Measurements from ENCODE around the gene CTSH.
"Not testable (repeated sequence)": the region's sequence is repeated elsewhere in the genome, so short reads cannot be mapped to it uniquely, and the experiment has no call there.

CTSH gene

DNA sequence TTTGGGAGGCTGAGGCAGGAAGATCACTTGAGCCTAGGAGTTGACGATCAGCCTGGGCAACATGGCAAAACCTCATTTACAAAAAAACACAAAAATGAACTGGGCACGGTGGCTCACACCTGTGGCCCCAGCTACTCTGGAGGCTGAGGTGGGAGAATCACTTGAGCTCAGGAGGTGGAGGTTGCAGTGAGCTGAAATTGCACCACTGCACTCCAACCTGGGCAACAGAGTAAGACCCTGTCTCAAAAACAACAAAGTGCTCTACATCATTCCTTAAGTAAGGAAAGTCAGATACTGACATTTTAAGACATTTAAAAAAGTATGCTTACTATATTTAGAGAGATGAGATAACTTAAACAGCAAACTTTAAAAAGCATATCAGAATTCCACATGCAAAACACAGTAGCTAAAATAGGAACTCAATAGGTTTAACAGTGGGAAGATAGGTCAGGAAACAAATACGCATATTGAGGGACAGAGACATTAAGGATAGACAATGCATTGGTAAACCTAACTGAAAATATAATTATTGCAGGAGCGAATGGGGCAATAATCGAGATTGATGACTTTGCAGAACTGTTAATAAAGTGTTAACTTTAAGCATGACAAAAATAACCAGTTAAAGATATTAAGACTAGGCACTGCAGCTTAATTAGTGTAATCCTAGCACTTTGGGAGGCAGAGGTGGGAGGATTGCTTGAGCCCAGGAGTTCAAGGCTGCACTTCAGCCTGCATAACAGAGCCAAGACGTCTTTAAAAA lies 40.1 kb downstream of the CTSH start:
- Histone ChIP-seq H3K27ac (ENCODE audit: low read depth, low read length, severe bottlenecking) (no peak overlapping the region), H3K36me3 (ENCODE audit: control insufficient read depth, insufficient read depth, low read length) (peaks cover 81% of the 10 kb centered on the region), H3K9me3 (ENCODE audit: control insufficient read depth, low read length) (no peaks in the 10 kb centered on the region), H3K4me1 (ENCODE audit: control insufficient read depth, insufficient read depth, low read length, poor library complexity, severe bottlenecking) (peaks cover 8% of the 10 kb centered on the region), H3K4me3 (ENCODE audit: extremely low read depth, insufficient read depth, low read length, poor library complexity, severe bottlenecking) (no peak overlapping the region)
- WGBS, 2 experiments (ENCODE audit: insufficient coverage in 2 of 2) = 80 to 100% methylated on average over 1 to 3 of the region's 6 CpGs

DNA sequence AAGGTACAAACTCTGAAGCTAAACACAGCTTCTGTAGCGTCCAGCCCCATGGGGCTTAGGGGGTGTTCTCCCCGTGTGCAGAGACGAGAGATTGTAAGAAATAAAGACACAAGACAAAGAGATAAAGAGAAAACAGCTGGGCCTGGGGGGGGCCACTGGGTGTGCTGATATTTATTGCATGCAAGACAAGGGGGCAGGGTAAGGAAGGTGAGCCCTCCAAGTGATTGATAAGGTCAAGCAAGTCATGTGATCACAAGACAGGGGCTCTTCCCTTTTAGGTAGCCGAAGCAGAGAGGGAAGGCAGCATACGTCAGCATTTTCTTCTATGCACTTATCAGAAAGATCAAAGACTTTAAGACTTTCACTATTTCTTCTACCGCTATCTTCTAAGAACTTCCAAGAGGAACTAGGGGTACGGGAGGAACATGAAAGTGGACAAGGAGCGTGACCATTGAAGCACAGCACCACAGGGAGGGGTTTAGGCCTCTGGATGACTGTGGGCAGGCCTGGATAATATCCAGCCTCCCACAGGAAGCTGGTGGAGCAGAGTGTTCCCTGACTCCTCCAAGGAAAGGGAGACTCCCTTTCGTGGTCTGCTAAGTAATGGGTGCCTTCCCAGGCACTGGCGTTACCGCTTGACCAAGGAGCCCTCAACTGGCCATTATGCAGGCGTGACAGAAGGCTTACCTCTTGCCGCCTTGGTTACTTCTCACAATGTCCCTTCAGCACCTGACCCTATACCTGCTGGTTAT lies 42.4 kb downstream of the CTSH start:
- WGBS, 2 experiments (ENCODE audit: insufficient coverage in 2 of 2) = 94% methylated on average over 3 to 7 of the region's 13 CpGs
- Histone ChIP-seq H3K27ac (ENCODE audit: low read depth, low read length, severe bottlenecking) (peak overlapping the region; percentile 57), H3K36me3 (ENCODE audit: control insufficient read depth, insufficient read depth, low read length) (peaks cover 95% of the 10 kb centered on the region)
- H3K4me1 ChIP-seq (ENCODE audit: control insufficient read depth, insufficient read depth, low read length, poor library complexity, severe bottlenecking); H3K9me3 ChIP-seq (ENCODE audit: control insufficient read depth, low read length); H3K4me3 ChIP-seq (ENCODE audit: extremely low read depth, insufficient read depth, low read length, poor library complexity, severe bottlenecking): not testable (repeated sequence)

DNA sequence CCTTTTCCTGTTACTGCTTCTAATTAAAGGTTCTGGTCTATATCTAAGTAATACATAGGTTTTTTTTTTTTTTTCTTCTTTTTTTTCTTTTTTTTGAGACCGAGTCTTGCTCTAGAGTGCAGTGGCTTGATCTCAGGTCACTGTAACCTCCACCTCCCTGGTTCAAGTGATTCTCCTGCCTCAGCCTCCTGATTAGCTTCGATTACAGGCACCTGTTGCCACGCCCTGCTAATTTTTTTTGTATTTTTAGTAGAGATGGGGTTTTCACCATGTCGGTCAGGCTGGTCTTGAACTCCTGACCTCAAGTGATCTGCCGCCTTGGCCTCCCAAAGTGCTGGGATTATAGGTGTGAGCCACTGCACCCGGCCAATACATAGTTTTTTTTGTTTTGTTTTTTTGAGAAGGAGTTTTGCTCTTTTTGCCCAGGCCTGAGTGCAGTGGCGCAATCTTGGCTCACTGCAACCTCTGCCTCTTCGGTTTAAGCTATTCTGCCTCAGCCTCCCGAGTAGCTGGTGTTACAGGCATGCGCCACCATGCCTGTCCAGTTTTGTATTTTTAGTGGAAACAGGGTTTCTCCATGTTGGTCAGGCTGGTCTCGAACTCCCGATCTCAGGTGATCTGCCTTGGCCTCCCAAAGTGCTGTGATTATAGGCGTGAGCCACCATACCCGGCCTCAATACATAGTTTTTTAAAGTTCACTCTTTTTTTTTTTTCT lies 43.9 kb downstream of the CTSH start:
- H3K4me3 ChIP-seq (ENCODE audit: extremely low read depth, insufficient read depth, low read length, poor library complexity, severe bottlenecking); H3K4me1 ChIP-seq (ENCODE audit: control insufficient read depth, insufficient read depth, low read length, poor library complexity, severe bottlenecking); H3K9me3 ChIP-seq (ENCODE audit: control insufficient read depth, low read length); H3K27ac ChIP-seq (ENCODE audit: low read depth, low read length, severe bottlenecking): not testable (repeated sequence)
- WGBS, 2 experiments (ENCODE audit: insufficient coverage in 2 of 2) = 97% methylated on average over 7 to 10 of the region's 14 CpGs
- H3K36me3 ChIP-seq (ENCODE audit: control insufficient read depth, insufficient read depth, low read length) = peaks cover 95% of the 10 kb centered on the region

DNA sequence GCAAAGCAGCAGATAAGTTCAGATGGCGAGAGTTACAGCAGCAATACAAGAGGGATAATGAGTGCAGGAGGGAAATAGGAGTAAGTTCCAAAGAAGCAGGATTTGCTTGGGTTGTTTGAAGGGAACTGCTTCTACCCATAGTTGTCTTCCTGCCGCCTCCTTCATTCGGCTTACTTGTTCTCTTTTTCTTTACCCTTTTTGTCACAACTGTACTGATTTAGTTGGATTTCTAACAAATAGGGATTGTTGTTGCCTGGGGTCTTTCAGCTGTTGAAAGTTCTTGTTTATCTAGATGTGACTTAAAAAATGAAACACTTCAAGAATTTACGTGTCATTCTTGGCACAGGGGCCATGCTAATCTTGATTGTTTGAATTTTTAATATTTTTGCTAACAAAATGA lies 46.3 kb downstream of the CTSH start:
- Histone ChIP-seq H3K4me1 (ENCODE audit: control insufficient read depth, insufficient read depth, low read length, poor library complexity, severe bottlenecking) (peaks cover 4% of the 10 kb centered on the region), H3K36me3 (ENCODE audit: control insufficient read depth, insufficient read depth, low read length) (peaks cover 95% of the 10 kb centered on the region), H3K9me3 (ENCODE audit: control insufficient read depth, low read length) (no peaks in the 10 kb centered on the region), H3K27ac (ENCODE audit: low read depth, low read length, severe bottlenecking) (no peak overlapping the region), H3K4me3 (ENCODE audit: extremely low read depth, insufficient read depth, low read length, poor library complexity, severe bottlenecking) (no peak overlapping the region)
- 100% methylated on average over 1 to 2 of the region's 4 CpGs for WGBS, 2 experiments (ENCODE audit: insufficient coverage in 2 of 2)

DNA sequence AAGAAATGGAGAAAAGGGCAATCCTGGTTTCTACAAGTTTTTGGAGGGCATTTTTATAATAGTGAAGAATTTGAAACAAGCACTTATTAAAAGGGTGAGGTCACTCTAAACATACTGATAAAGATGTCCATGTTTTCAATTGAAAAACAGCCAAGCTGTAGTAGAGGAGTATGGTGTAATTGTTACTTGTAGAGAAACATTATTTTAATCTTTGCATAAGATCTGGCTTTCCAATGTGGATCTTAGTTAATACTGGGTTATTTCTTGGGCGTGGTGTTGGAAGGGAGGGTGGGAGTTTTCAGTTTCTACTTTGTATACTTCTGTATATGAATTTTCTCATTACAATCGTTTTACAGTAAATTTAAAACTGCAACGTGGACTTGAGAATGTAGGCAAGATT lies 49.4 kb downstream of the CTSH start:
- peaks cover 100% of the 10 kb centered on the region for H3K36me3 ChIP-seq (ENCODE audit: control insufficient read depth, insufficient read depth, low read length)
- no peaks in the 10 kb centered on the region for H3K4me1 ChIP-seq (ENCODE audit: control insufficient read depth, insufficient read depth, low read length, poor library complexity, severe bottlenecking)
- no peak overlapping the region for H3K4me3 ChIP-seq (ENCODE audit: extremely low read depth, insufficient read depth, low read length, poor library complexity, severe bottlenecking)
- H3K9me3 ChIP-seq (ENCODE audit: control insufficient read depth, low read length) = no peaks in the 10 kb centered on the region
- H3K27ac ChIP-seq (ENCODE audit: low read depth, low read length, severe bottlenecking) = no peak overlapping the region
- WGBS, 2 experiments (ENCODE audit: insufficient coverage in 2 of 2) = no CpG with 5 or more reads among the region's 3 CpGs

DNA sequence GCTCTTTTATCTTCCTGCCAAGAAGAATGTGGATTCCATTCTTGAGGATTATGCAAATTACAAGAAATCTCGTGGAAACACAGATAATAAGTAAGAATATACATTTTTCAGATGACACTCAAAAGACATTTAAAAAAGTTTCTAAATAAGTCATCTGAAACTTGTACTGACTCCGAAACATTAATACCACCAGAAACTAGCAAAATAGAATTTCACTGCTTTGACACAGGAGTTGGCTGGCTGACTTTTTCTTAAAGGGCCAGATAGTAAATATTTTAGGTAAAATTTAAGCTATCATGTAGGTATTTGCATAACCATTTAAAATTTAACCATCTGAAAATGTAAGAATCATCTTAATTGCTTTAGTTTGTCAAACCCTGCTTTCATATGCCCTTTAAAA lies 51.3 kb downstream of the CTSH start:
- Histone ChIP-seq H3K27ac (ENCODE audit: low read depth, low read length, severe bottlenecking) (no peak overlapping the region), H3K4me1 (ENCODE audit: control insufficient read depth, insufficient read depth, low read length, poor library complexity, severe bottlenecking) (no peaks in the 10 kb centered on the region), H3K9me3 (ENCODE audit: control insufficient read depth, low read length) (no peaks in the 10 kb centered on the region), H3K4me3 (ENCODE audit: extremely low read depth, insufficient read depth, low read length, poor library complexity, severe bottlenecking) (no peak overlapping the region), H3K36me3 (ENCODE audit: control insufficient read depth, insufficient read depth, low read length) (peaks cover 99% of the 10 kb centered on the region)
- no CpG with 5 or more reads among the region's 2 CpGs for WGBS, 2 experiments (ENCODE audit: insufficient coverage in 2 of 2)

DNA sequence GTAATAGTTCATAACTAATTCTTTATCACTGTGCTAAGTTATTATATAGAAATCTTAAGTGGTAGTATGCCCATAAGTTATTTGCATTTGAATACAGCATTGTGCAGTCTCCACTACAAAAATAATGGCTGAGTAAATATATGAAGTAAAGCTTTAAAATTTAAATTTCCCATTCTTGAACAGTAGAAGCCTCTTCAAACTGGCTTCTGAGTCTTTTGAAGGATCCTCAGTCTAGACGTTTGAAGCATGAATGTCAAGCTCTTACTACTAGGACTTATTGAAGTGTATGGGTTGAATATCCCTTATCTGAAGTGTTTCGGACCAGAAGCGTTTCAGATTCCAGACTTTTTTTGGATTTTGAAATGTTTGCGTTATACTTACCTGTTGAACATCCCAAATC lies 55.8 kb downstream of the CTSH start:
- H3K27ac ChIP-seq (ENCODE audit: low read depth, low read length, severe bottlenecking) = no peak overlapping the region
- H3K9me3 ChIP-seq (ENCODE audit: control insufficient read depth, low read length) = no peaks in the 10 kb centered on the region
- no peak overlapping the region for H3K4me3 ChIP-seq (ENCODE audit: extremely low read depth, insufficient read depth, low read length, poor library complexity, severe bottlenecking)
- peaks cover 95% of the 10 kb centered on the region for H3K36me3 ChIP-seq (ENCODE audit: control insufficient read depth, insufficient read depth, low read length)
- H3K4me1 ChIP-seq (ENCODE audit: control insufficient read depth, insufficient read depth, low read length, poor library complexity, severe bottlenecking) = no peaks in the 10 kb centered on the region
- WGBS, 2 experiments (ENCODE audit: insufficient coverage in 2 of 2) = 97 to 100% methylated on average over 1 to 4 of the region's 4 CpGs

DNA sequence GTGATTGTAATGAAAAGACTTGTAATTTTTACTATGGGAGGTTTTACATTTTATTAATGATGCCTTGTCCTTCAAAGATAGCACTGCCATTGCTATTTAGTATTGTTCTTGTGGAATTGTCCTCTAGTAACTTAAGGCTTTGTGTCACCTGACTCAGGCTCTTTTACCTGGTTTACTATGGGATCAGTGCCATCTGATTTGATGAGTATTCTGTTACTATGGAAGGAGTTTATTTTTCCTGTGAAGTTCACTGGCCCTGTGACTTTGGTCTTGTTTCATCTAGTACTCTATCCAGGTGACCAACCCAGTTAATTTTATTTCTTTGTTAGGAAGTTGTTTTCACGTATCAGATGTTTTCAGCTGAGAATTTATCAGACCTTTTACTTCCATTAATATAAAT lies 63.2 kb downstream of the CTSH start:
- no peak overlapping the region for H3K4me3 ChIP-seq (ENCODE audit: extremely low read depth, insufficient read depth, low read length, poor library complexity, severe bottlenecking)
- H3K27ac ChIP-seq (ENCODE audit: low read depth, low read length, severe bottlenecking) = no peak overlapping the region
- no peaks in the 10 kb centered on the region for H3K9me3 ChIP-seq (ENCODE audit: control insufficient read depth, low read length)
- peaks cover 10% of the 10 kb centered on the region for H3K4me1 ChIP-seq (ENCODE audit: control insufficient read depth, insufficient read depth, low read length, poor library complexity, severe bottlenecking)
- H3K36me3 ChIP-seq (ENCODE audit: control insufficient read depth, insufficient read depth, low read length) = peaks cover 58% of the 10 kb centered on the region
- no CpG with 5 or more reads among the region's 1 CpG for WGBS, 2 experiments (ENCODE audit: insufficient coverage in 2 of 2)

DNA sequence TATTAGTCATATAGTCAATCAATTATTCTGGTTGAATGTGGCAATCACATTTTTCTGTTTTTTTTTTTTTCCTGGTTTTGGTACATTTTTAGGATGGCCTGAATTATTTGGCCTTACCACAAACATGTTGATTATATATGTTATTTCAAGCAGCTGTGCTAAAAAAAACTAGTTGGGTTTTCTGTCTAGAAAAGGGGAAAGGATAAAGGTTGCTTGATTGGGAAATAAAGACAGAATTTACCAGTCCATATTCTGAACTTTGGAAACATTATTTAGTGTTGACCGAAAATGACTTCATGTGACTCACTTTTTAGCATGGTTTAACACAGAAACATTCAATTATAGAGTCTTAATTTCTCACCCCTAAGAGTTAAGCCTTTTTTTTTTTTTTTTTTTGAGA lies 64.0 kb downstream of the CTSH start:
- H3K27ac ChIP-seq (ENCODE audit: low read depth, low read length, severe bottlenecking) = no peak overlapping the region
- H3K4me1 ChIP-seq (ENCODE audit: control insufficient read depth, insufficient read depth, low read length, poor library complexity, severe bottlenecking) = peaks cover 18% of the 10 kb centered on the region
- no CpG with 5 or more reads among the region's 1 CpG for WGBS, 2 experiments (ENCODE audit: insufficient coverage in 2 of 2)
- no peaks in the 10 kb centered on the region for H3K9me3 ChIP-seq (ENCODE audit: control insufficient read depth, low read length)
- no peak overlapping the region for H3K4me3 ChIP-seq (ENCODE audit: extremely low read depth, insufficient read depth, low read length, poor library complexity, severe bottlenecking)
- peaks cover 49% of the 10 kb centered on the region for H3K36me3 ChIP-seq (ENCODE audit: control insufficient read depth, insufficient read depth, low read length)

DNA sequence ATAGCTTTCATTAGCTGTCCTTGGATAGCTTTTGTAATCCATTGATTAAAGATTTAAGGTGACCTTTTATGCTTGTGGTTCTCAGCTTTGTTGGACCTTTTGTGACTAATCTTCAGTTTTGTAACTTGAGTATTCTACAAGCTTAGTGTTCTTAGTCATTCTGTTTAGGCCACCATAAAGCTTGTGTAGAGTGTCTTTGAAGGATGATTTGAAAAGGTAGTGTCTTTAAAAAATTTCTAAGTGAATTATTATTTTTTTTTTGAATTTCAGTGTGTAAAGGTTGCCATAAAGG lies 64.7 kb downstream of the CTSH start:
- peaks cover 49% of the 10 kb centered on the region for H3K36me3 ChIP-seq (ENCODE audit: control insufficient read depth, insufficient read depth, low read length)
- no peak overlapping the region for H3K27ac ChIP-seq (ENCODE audit: low read depth, low read length, severe bottlenecking)
- no peak overlapping the region for H3K4me3 ChIP-seq (ENCODE audit: extremely low read depth, insufficient read depth, low read length, poor library complexity, severe bottlenecking)
- H3K4me1 ChIP-seq (ENCODE audit: control insufficient read depth, insufficient read depth, low read length, poor library complexity, severe bottlenecking) = peaks cover 18% of the 10 kb centered on the region
- no peaks in the 10 kb centered on the region for H3K9me3 ChIP-seq (ENCODE audit: control insufficient read depth, low read length)
